HG02870 (cell line): Measurements from ENCODE around the gene SRF.
"Not testable (repeated sequence)": the region's sequence is repeated elsewhere in the genome, so short reads cannot be mapped to it uniquely, and the experiment has no call there.

Source experiments
- ATAC-seq: cut with Tn5 transposase; IDR thresholded peaks from one replicate; pipeline ENCODE4 v1.9.1; 2021; ENCODE audit warnings: mild to moderate bottlenecking, moderate library complexity; ENCODE audit not compliant: unreplicated experiment

The SRF gene

GRCh38 chr6:43170931-43171706 lies at the start of gene SRF:
Gene SRF, plus strand, starts transcription at chr6:43171269. Its CDS starts 388 bp downstream, at chr6:43171657.
- ATAC-seq = peak; percentile 53

DNA sequence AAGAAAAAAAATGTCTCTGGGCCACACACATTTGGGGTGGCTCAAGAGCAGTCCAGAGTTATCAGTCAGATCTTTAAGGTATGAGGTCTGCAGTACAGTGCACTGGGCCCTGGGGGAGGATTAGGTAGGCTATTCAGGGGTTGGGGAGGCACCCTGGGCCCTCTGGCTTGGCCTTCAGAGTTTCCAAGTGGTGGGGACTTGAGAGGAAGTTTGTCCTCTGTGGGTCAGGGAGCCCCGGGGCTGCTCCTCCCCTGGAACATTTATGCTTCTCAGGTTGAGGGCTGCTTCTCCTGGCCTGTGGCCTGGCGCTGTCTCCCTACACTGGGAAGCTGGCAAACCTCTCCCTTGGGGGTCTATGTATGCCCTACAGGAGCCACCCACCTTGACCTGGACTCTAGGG lies 48.9 kb upstream of the SRF start:
- no peak for ATAC-seq

- ATAC-seq = no peak
Measured at GRCh38 chr6:43123461-43124314, 47.4 kb upstream of the SRF start.

- ATAC-seq = no peak
Measured at GRCh38 chr6:43124481-43124880, 46.6 kb upstream of the SRF start.

DNA sequence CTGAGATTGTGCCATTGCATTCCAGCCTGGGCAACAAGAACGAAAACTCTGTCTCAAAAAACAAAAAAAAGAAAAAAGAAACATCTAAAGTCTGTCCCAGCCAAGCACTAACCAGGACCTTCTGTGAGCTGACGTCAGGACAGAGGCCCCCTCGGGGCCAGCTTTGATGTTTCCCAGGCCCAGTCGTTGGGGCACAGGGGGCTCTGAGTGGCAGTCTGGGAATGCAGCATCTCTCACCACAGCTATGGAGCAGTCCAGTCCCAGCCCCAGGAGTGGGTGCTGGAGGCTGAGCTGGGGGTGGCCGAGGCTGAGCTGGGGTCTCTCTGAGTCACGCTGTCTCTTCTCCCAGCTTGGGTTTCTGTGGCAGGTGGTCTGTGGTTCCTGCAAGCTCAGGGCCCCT lies 46.0 kb upstream of the SRF start:
- ATAC-seq = no peak

GRCh38 chr6:43125555-43125954 lies 45.5 kb upstream of the SRF start:
- no peak for ATAC-seq

- ATAC-seq = no peak
Measured at GRCh38 chr6:43127180-43127579, 43.9 kb upstream of the SRF start.

GRCh38 chr6:43127877-43128276 lies 43.2 kb upstream of the SRF start:
- no peak for ATAC-seq

- no peak for ATAC-seq
Measured at GRCh38 chr6:43128926-43129325, 42.1 kb upstream of the SRF start.

DNA sequence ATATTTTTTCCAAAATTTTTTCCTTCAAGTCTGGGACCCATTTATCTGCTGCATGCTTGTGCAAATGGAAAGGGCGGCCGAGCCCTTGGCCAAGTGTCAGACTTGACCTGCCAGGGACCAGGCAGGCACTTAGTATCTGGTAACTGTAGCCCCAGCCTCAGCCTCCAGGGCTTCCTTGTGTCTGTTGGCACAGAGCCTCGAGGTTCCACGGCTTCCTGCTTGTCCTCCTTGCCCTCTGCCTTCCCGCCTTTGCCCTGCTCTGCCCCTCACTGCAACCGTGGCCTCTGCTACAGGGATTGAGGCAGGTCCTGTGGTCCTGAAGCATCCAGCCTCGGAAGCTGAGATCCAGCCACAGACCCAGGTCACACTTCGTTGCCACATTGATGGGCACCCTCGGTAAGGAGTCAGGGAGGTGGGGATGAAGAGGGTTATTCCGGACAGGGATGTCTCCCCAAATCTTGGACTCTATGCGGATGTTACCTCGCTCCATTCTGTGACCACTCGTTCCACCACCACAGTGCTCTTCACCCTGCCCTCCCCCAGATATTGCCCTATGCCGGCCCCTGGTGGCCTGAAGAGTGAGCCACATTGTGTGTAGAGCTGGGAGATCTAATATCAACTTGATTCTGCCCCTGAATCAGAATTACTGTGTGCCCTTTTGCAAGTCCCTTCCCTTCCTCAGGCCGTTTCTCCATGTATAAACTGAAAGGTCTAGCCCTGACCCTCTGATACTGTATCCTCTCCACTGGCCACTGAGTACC lies 41.5 kb upstream of the SRF start:
- ATAC-seq = no peak

DNA sequence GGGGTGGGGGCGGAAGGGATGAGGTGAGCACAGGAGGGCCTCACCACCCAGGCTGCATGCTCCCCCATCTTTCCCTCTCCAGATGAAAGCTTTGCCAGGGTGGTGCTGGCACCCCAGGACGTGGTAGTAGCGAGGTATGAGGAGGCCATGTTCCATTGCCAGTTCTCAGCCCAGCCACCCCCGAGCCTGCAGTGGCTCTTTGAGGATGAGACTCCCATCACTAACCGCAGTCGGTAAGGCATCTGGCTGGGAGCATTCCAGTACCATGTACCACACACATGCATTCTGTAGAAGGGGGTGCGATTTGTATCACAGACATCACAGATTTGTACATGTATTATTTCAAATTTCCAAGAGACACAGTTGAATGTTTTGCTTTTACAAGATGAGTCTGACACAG lies 40.6 kb upstream of the SRF start:
- no peak for ATAC-seq

GRCh38 chr6:43131379-43131778 lies 39.7 kb upstream of the SRF start:
- ATAC-seq = not testable (repeated sequence)

- no peak for ATAC-seq
Measured at GRCh38 chr6:43138267-43138666, 32.8 kb upstream of the SRF start.

- ATAC-seq = not testable (repeated sequence)
Measured at GRCh38 chr6:43139973-43140372, 31.1 kb upstream of the SRF start.

- ATAC-seq = no peak
Measured at GRCh38 chr6:43141644-43142043, 29.4 kb upstream of the SRF start.

DNA sequence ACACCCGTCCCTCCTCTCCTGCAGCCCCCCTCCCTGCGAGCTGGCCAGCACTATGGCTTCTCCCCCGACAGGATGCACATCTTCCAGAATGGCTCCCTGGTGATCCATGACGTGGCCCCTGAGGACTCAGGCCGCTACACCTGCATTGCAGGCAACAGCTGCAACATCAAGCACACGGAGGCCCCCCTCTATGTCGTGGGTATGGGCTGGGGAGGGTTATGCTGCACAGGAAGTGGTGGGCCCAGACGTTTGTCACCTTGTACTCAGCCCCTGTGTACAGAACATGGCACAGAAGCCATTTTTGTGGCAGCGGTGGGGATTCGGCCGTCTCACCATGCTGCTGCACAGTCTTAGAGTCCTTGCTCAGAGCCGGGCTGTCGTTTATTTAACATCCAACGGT lies 29.0 kb upstream of the SRF start:
- no peak for ATAC-seq

DNA sequence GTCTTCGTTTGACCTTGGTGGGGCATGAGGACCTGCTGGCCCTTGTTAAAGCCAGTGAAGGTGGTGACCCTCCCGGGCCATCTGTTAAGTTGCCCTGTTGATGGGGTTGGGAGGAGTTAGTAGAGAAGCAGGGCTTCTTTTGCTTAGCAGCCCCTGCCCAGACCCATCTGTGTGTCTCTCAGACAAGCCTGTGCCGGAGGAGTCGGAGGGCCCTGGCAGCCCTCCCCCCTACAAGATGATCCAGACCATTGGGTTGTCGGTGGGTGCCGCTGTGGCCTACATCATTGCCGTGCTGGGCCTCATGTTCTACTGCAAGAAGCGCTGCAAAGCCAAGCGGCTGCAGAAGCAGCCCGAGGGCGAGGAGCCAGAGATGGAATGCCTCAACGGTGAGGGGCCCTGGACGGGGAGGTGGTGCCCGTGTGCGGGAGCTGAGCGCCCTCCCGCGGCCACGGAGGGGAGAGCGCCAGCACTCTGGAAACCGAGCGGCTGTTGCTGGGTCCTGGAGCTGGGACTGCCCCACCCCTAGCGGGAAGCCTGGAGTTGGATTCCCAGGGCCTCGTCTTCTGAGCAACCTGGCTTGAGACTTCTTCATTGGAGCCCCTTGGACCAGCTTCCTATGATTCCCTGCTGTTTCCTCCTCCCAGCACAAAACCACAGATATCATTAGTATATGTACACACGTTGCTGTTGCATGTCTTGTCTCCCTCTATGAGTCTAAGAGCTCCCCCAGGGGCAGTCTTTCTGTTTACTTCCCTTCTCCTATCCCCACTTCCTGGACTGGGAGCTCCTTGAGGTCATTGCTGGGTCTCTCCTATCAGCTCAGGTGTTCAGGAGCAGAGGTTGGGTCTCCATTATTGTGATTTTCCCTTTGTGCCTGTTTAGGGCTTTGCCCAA lies 27.6 kb upstream of the SRF start:
- ATAC-seq = peak; percentile 68

GRCh38 chr6:43144879-43145278 lies 26.2 kb upstream of the SRF start:
- no peak for ATAC-seq

DNA sequence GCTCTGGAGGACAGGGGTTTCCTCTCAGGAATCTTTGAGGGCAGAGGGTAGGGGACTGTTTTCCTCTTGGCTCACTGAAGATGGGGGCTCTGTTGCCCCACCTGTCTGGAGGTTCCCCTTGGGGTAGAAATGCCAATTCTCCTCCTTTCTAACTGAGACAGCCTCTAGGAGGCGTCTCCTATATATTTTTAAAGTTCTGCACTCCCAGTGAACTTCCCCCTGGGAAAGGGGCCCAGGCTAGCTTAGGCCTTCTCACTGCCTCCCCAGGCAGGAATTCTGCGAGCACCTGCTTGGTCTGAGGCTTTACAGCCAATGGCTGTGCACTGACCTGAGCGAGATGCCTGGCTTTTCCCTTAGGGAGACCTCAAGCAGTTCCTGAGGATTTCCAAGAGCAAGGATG lies 24.8 kb upstream of the SRF start:
- no peak for ATAC-seq
